Mesenchymal stem cell (in vitro differentiated cells and primary cell): Measurements from ENCODE around the gene PMVK.
A peak's percentile ranks its signal among the peaks of the same experiment; 100 is the strongest.

ENCODE experiments used
- DNase-seq: peaks from one replicate; pipeline ENCODE4 v3.0.0-alpha.2; 2013
- H2AFZ ChIP-seq: one replicate; pipeline ENCODE4 v1.6.1; 2013; ENCODE audit warnings: low read depth, mild to moderate bottlenecking, control low read depth, inconsistent platforms, low read length, moderate library complexity
- H2AK5ac ChIP-seq: 2 replicates; pipeline ENCODE4 v1.6.1; 2013; ENCODE audit warnings: low read length, moderate library complexity, mild to moderate bottlenecking, inconsistent platforms; ENCODE audit not compliant: severe bottlenecking
- H2BK120ac ChIP-seq: one replicate; pipeline ENCODE4 v1.6.1; 2013; ENCODE audit warnings: low read depth, mild to moderate bottlenecking, inconsistent platforms, low read length, moderate library complexity
- H2BK12ac ChIP-seq, 2 experiments: one replicate each; pipeline ENCODE4 v1.6.1; 2013; ENCODE audit warnings: inconsistent platforms in 2 of 2, low read length in 2 of 2, mild to moderate bottlenecking in 2 of 2, moderate library complexity in 2 of 2, control low read depth in 1 of 2
- H2BK15ac ChIP-seq: one replicate; pipeline ENCODE4 v1.6.1; 2013; ENCODE audit warnings: mild to moderate bottlenecking, low read depth, inconsistent platforms; ENCODE audit not compliant: poor library complexity, severe bottlenecking
- H2BK5ac ChIP-seq: 2 replicates; pipeline ENCODE4 v1.6.1; 2013; ENCODE audit warnings: low read depth, mild to moderate bottlenecking, low read length, control low read depth, inconsistent platforms; ENCODE audit not compliant: poor library complexity, severe bottlenecking
- H3K14ac ChIP-seq, 2 experiments: one replicate each; pipeline ENCODE4 v1.6.1; 2013; ENCODE audit warnings: inconsistent platforms in 2 of 2, low read length in 2 of 2, control low read depth in 1 of 2, mild to moderate bottlenecking in 1 of 2, moderate library complexity in 1 of 2
- H3K18ac ChIP-seq, 2 experiments: one replicate each; pipeline ENCODE4 v1.6.1; 2013; ENCODE audit warnings: inconsistent platforms in 2 of 2, low read length in 2 of 2, control low read depth in 1 of 2, low read depth in 1 of 2, mild to moderate bottlenecking in 1 of 2
- H3K23ac ChIP-seq, 2 experiments: one replicate each; pipeline ENCODE4 v1.6.1; 2013; ENCODE audit warnings: inconsistent platforms in 2 of 2, low read length in 2 of 2, mild to moderate bottlenecking in 2 of 2, moderate library complexity in 2 of 2, control low read depth in 1 of 2
- H3K27ac ChIP-seq: 2 replicates; pipeline ENCODE4 v1.5.1; 2013; ENCODE audit warnings: mild to moderate bottlenecking, moderate library complexity, low read length, control low read depth, inconsistent platforms; ENCODE audit not compliant: poor library complexity, severe bottlenecking
- H3K27me3 ChIP-seq, 2 experiments: 2 replicates each; pipeline versions ENCODE4 v1.6.1 to v1.7.0; 2013; ENCODE audit warnings: low read length in 2 of 2, mild to moderate bottlenecking in 2 of 2, moderate library complexity in 2 of 2, control low read depth in 1 of 2, inconsistent platforms in 1 of 2; ENCODE audit not compliant: control insufficient read depth in 1 of 2, insufficient read depth in 1 of 2
- H3K36me3 ChIP-seq, 2 experiments: 2 replicates each; pipeline versions ENCODE4 v1.6.1 to v1.7.0; 2013; ENCODE audit warnings: low read length in 2 of 2, control low read depth in 1 of 2, inconsistent platforms in 1 of 2, low read depth in 1 of 2, mild to moderate bottlenecking in 1 of 2; ENCODE audit not compliant: insufficient read depth in 2 of 2, control insufficient read depth in 1 of 2
- H3K4ac ChIP-seq, 2 experiments: one replicate each; pipeline ENCODE4 v1.6.1; 2013; ENCODE audit warnings: inconsistent platforms in 2 of 2, low read length in 2 of 2, mild to moderate bottlenecking in 2 of 2, moderate library complexity in 2 of 2, control low read depth in 1 of 2, low read depth in 1 of 2
- H3K4me1 ChIP-seq: 2 replicates; pipeline ENCODE4 v1.6.1; 2013; ENCODE audit warnings: low read depth, low read length, control low read depth; ENCODE audit not compliant: control insufficient read depth, insufficient read depth
- H3K4me2 ChIP-seq: 2 replicates; pipeline ENCODE4 v1.6.1; 2013; ENCODE audit warnings: low read length, mild to moderate bottlenecking, inconsistent platforms; ENCODE audit not compliant: poor library complexity, severe bottlenecking
- H3K4me3 ChIP-seq, 2 experiments: 2 replicates each; pipeline versions ENCODE4 v1.5.1 to v1.7.0; 2013; ENCODE audit warnings: low read length in 2 of 2, mild to moderate bottlenecking in 2 of 2, control low read depth in 1 of 2, low read depth in 1 of 2; ENCODE audit not compliant: insufficient read depth in 1 of 2
- H3K79me1 ChIP-seq: replicated peaks from 2 replicates; pipeline ENCODE4 v1.6.1; 2013; ENCODE audit warnings: mild to moderate bottlenecking, control low read depth, low read length, inconsistent platforms; ENCODE audit not compliant: poor library complexity, severe bottlenecking
- H3K9ac ChIP-seq: 2 replicates; pipeline ENCODE4 v1.7.0; 2013; ENCODE audit warnings: mild to moderate bottlenecking, low read length, moderate library complexity
- H3K9me3 ChIP-seq: 2 replicates; pipeline ENCODE4 v1.7.0; 2013; ENCODE audit warnings: mild to moderate bottlenecking, low read length; ENCODE audit not compliant: control insufficient read depth
- H4K8ac ChIP-seq: one replicate; pipeline ENCODE4 v1.6.1; 2013; ENCODE audit warnings: inconsistent platforms, mild to moderate bottlenecking, low read length, moderate library complexity
- H4K91ac ChIP-seq: one replicate; pipeline ENCODE4 v1.6.1; 2013; ENCODE audit warnings: mild to moderate bottlenecking, low read length, inconsistent platforms
- WGBS: methylation state at CpG from one replicate; pipeline ENCODE4 v1.1.7; 2013; ENCODE audit warnings: mixed read lengths; 5-methylcytosine and 5-hydroxymethylcytosine counted together

PMVK gene

DNA sequence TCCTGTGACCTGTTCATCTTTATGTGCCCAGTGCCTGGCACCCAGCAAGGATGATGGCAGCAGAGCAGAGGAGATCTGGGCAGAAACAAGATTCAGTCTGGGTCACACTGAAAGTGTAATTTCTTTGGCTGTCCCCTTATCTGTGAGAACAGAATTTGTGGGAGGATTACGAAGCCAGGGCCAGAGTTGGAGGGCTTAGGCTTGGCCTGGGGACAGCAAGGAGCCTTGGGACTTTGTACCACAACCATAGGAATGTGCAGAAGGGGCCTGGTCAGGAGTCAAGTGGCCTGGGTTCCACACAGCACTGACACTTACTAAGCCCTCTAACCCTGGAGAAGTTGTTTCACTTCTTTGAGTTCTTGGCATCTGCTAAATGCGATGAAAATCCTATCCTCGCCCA, 12.8 kb downstream of the PMVK start:
- H2BK120ac ChIP-seq: no peak overlapping the region
- peaks cover 38 to 55% of the 10 kb centered on the region in 2 experiments for H3K36me3 ChIP-seq
- no peak overlapping the region for H3K4me3 ChIP-seq
- no peak overlapping the region for H2BK5ac ChIP-seq
- no peaks in the 10 kb centered on the region for H3K79me1 ChIP-seq
- no peaks in the 10 kb centered on the region for H3K4me1 ChIP-seq
- no peak for DNase-seq
- H3K14ac ChIP-seq: no peak overlapping the region
- H2BK15ac ChIP-seq: no peak overlapping the region
- H3K4me2 ChIP-seq: no peak overlapping the region
- H3K23ac ChIP-seq: no peak overlapping the region
- H3K9ac ChIP-seq: no peak overlapping the region
- no peak overlapping the region for H2AK5ac ChIP-seq
- no peak overlapping the region for H3K27ac ChIP-seq
- H2AFZ ChIP-seq: no peak overlapping the region
- H3K27me3 ChIP-seq: no peaks in the 10 kb centered on the region
- no peak overlapping the region for H4K8ac ChIP-seq
- H3K9me3 ChIP-seq: no peaks in the 10 kb centered on the region
- H3K4ac ChIP-seq: no peak overlapping the region
- H2BK12ac ChIP-seq: no peak overlapping the region
- no peak overlapping the region for H4K91ac ChIP-seq
- WGBS: 95% methylated on average over 3 of the region's 3 CpGs
- H3K18ac ChIP-seq: no peak overlapping the region

DNA sequence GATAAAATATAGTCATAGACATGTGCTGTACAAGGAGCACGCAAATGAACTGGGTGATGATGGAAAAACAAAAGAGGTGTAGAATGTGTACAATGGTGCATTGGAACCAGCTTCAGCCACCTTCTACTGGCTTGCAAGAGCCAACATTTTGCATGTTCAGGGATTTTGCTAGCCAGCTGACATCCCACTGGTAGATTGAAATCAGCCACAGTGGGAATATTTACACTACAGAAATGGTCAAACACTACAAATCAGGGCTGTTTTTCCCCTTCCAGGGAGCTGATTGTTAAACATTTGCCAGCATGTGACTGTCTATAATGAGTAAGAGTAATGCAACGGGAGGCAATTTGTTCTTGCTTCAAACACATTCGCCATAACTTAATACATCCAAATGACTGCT, 23.2 kb downstream of the PMVK start:
- Histone ChIP-seq H3K18ac (no peak overlapping the region), H2BK12ac (no peak overlapping the region), H3K4me1 (no peaks in the 10 kb centered on the region), H3K36me3 (no peaks in the 10 kb centered on the region), H2BK5ac (no peak overlapping the region), H2AK5ac (no peak overlapping the region), H2BK15ac (no peak overlapping the region), H3K27ac (no peak overlapping the region), H2AFZ (no peak overlapping the region), H3K4ac (no peak overlapping the region), H3K4me3 (no peak overlapping the region), H3K4me2 (no peak overlapping the region), H3K14ac (no peak overlapping the region), H4K91ac (no peak overlapping the region), H3K9me3 (peaks cover 11% of the 10 kb centered on the region), H2BK120ac (no peak overlapping the region), H3K27me3 (peaks cover 0 to 4% of the 10 kb centered on the region in 2 experiments), H3K23ac (no peak overlapping the region), H3K9ac (no peak overlapping the region), H4K8ac (no peak overlapping the region), H3K79me1 (no peaks in the 10 kb centered on the region)
- DNase-seq: no peak
- WGBS: 100% methylated on average over 1 of the region's 3 CpGs

DNA sequence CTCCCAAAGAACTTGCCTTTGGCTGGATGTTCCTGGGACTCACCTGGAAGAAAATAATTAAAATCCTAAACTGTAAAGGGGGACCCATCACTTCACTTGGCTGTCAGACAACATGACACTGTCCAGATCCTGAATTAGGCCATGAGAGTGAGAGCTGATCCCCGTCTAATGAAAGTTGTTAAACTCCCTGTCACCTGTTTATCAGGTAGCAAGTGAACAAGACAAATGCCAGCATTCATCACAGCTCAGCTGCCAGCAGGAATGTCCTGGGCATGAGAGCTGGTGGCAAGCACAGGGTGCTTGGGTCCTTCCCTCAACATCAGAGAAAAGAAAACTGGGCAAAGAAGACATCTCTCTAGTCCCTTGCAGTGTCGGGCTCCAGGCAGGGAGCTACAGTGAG, 23.8 kb downstream of the PMVK start:
- no peak overlapping the region for H2BK12ac ChIP-seq
- no peak overlapping the region for H2BK120ac ChIP-seq
- no peak overlapping the region for H3K4me2 ChIP-seq
- H2AFZ ChIP-seq: no peak overlapping the region
- no peak overlapping the region for H3K9ac ChIP-seq
- 78% methylated on average over 2 of the region's 2 CpGs for WGBS
- H3K23ac ChIP-seq: no peak overlapping the region
- no peak overlapping the region for H2BK5ac ChIP-seq
- H3K27me3 ChIP-seq: peaks cover 0 to 5% of the 10 kb centered on the region in 2 experiments
- H3K4ac ChIP-seq: no peak overlapping the region
- no peak overlapping the region for H3K18ac ChIP-seq
- peaks cover 15% of the 10 kb centered on the region for H3K9me3 ChIP-seq
- no peak for DNase-seq
- no peak overlapping the region for H4K91ac ChIP-seq
- H3K36me3 ChIP-seq: no peaks in the 10 kb centered on the region
- no peak overlapping the region for H2AK5ac ChIP-seq
- H3K4me3 ChIP-seq: no peak overlapping the region
- H3K4me1 ChIP-seq: no peaks in the 10 kb centered on the region
- H3K14ac ChIP-seq: no peak overlapping the region
- H2BK15ac ChIP-seq: no peak overlapping the region
- H3K27ac ChIP-seq: no peak overlapping the region
- no peaks in the 10 kb centered on the region for H3K79me1 ChIP-seq
- H4K8ac ChIP-seq: peak overlapping the region; percentile 4

DNA sequence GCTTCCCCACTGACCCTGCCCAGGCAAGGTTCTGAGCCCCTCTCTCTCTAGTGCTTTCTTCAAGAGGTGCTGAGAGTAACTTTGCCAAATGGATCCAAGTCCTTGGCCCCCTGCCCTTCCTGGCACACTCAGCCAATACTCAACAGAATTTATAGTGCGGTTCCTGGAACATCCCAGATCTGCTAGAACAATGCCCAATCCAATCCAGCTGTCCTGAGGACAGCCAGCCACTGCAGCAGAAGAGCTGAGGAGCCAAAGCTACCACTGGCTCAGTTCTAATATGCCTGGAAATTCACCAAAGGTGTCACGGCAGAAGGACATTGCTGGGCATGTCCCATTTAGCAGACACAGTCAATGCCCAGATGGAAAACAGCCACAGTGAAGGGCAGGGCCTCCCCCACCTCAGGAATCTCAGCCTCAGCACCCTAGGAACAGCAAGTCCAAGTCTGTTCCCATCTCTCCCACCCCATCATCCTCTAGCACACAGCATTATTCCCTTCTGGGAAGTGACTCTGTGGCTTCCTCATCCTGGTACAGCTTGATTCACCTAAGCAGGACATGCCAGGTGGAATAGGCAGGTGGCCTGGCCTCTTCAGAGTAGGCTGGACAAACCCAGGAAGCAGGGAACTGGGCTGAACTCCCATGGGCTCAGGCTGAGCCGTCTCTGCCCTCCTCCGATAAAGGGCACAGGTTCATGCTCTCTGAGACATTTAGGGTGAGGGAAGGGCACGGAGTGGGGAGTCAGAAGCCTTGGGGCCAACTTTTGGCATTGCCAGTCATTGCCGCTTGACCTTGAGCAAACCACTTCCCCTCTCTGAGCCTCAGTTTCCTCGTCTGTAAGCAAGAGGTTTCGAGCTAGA, 24.6 kb downstream of the PMVK start:
- Histone ChIP-seq H3K9ac (no peak overlapping the region), H2BK12ac (no peak overlapping the region), H3K9me3 (peaks cover 18% of the 10 kb centered on the region), H3K27ac (no peak overlapping the region), H3K23ac (no peak overlapping the region), H3K4me1 (no peaks in the 10 kb centered on the region), H3K4ac (no peak overlapping the region), H3K36me3 (no peaks in the 10 kb centered on the region), H4K8ac (no peak overlapping the region), H3K4me2 (no peak overlapping the region), H2AK5ac (no peak overlapping the region), H3K14ac (no peak overlapping the region), H3K79me1 (no peaks in the 10 kb centered on the region), H2BK120ac (no peak overlapping the region), H3K18ac (no peak overlapping the region), H2BK5ac (no peak overlapping the region), H3K4me3 (no peak overlapping the region), H2BK15ac (no peak overlapping the region), H3K27me3 (peaks cover 0 to 9% of the 10 kb centered on the region in 2 experiments), H2AFZ (no peak overlapping the region), H4K91ac (no peak overlapping the region)
- DNase-seq: no peak
- WGBS: 92% methylated on average over 8 of the region's 8 CpGs
